ENCODE results near the gene DDI2.
A peak's percentile ranks its signal among the peaks of the same experiment; 100 is the strongest.

DDI2 gene

GRCh38 chr1:15680131-15680530, 62.9 kb downstream of the DDI2 start:
- Histone ChIP-seq H3K27ac (peak overlapping the region; percentile 33 to 70), H3K4me3 (no peak overlapping the region)
- DNase-seq (ENCODE audit: low spot score) = no peak
- TF ChIP-seq CTCF (IDR thresholded peaks at IDR 0.05) = no peak

GRCh38 chr1:15680561-15681348, 63.5 kb downstream of the DDI2 start:
- Histone ChIP-seq H3K27ac (peak overlapping the region; percentile 40 to 82), H3K4me3 (no peak overlapping the region)
- DNase-seq (ENCODE audit: low spot score) = peak; percentile 65
- no peak for TF ChIP-seq CTCF (IDR thresholded peaks at IDR 0.05)

GRCh38 chr1:15681349-15682292, 64.4 kb downstream of the DDI2 start:
- DNase-seq (ENCODE audit: low spot score) = peak; percentile 67
- H3K4me3 ChIP-seq = no peak overlapping the region
- peak overlapping the region; percentile 82 to 96 for H3K27ac ChIP-seq
- no peak for TF ChIP-seq CTCF (IDR thresholded peaks at IDR 0.05)

GRCh38 chr1:15682936-15683341, 65.7 kb downstream of the DDI2 start:
- no peak for DNase-seq (ENCODE audit: low spot score)
- H3K27ac ChIP-seq = peak overlapping the region; percentile 94 to 96
- H3K4me3 ChIP-seq = no peak overlapping the region
- TF ChIP-seq CTCF (IDR thresholded peaks at IDR 0.05) = no peak

- peak overlapping the region; percentile 91 for H3K4me3 ChIP-seq
- TF ChIP-seq CTCF (IDR thresholded peaks at IDR 0.05) = no peak
- H3K27ac ChIP-seq = peak overlapping the region; percentile 94 to 96
- no peak for DNase-seq (ENCODE audit: low spot score)
These were observed 66.2 kb downstream of the DDI2 start for GRCh38 chr1:15683345-15684039.

GRCh38 chr1:15684042-15684461, 66.8 kb downstream of the DDI2 start, which contains the start of gene PLEKHM2:
Gene PLEKHM2 (plus strand): TSS chr1:15684320. CDS start chr1:15684559, 239 bp downstream.
- no peak for TF ChIP-seq CTCF (IDR thresholded peaks at IDR 0.05)
- DNase-seq (ENCODE audit: low spot score) = no peak
- peak within 1 kb of the TSS; percentile 94 to 99 for H3K27ac ChIP-seq
- peak within 1 kb of the TSS; percentile 91 for H3K4me3 ChIP-seq

Measured in coronary artery (tissue), 2 donors.